Esophagus muscularis mucosa (tissue), 4 donors: ENCODE results near the gene KLHL5.

Experiments
- CTCF ChIP-seq, 3 experiments: fragments of 200-600 bp in 2 of 3; fragments of 450-650 bp in 1 of 3; sonication (generic) in 2 of 3; IDR thresholded peaks; one replicate each; pipeline ENCODE4 v1.5.1; 2017 to 2019; ENCODE audit warnings: antibody characterized with exemption in 3 of 3, mild to moderate bottlenecking in 2 of 3, moderate library complexity in 1 of 3
- EP300 ChIP-seq: sonication (generic); formaldehyde crosslinking; IDR thresholded peaks from one replicate; pipeline ENCODE4 v1.6.1; 2017; ENCODE audit warnings: antibody characterized with exemption
- POLR2A ChIP-seq: fragments of 450-650 bp; IDR thresholded peaks from one replicate; pipeline ENCODE4 v1.6.1; 2017; ENCODE audit warnings: antibody characterized with exemption, moderate library complexity, mild to moderate bottlenecking, low read depth

DNA sequence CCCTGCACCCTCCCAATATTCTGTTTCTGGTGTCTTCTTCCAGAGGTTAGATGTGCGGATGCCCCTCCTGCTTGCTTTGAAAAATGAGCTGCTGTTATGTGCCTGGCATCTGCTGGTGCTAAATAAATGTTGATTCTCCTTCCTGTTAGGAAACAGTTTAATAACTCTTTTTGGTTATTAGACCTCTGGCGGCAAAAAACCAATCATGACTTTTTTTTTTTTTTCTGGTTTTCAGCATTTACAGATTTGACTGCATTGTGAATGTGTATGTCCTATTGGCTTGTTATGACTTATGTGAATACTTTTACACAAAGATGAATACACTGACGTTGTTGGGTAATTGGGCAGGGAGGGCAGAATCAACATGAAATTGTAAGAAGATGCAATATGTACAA, 16.2 kb upstream of the KLHL5 start:
- TF ChIP-seq POLR2A (no peak), EP300 (no peak), CTCF (IDR thresholded peaks at IDR 0.05) (no peak)
